ENCODE results near the gene DEK.
"Not testable (repeated sequence)": the region's sequence is repeated elsewhere in the genome, so short reads cannot be mapped to it uniquely, and the experiment has no call there.

The DEK gene

DNA sequence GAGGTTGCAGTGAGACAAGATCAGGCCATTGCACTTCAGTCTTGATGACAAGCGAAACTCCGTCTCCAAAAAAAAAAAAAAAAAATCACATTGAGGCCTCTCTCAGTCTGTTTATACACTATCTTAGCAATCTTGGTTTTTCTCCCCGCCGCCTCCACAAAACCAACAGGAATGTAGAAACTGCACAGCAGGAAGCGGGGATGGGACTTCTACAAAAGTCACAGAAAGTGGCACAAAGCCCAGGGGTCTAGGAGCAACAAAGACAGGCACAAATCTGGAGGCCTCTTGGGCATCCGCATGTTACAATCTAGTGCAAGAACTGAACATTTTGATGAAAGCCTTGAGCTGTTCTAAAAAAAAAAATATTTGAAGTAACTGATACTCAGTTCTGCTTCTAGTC is 60.5 kb downstream of the DEK start:
- DNase-seq (ENCODE audit: low read depth), result no peak

DNA sequence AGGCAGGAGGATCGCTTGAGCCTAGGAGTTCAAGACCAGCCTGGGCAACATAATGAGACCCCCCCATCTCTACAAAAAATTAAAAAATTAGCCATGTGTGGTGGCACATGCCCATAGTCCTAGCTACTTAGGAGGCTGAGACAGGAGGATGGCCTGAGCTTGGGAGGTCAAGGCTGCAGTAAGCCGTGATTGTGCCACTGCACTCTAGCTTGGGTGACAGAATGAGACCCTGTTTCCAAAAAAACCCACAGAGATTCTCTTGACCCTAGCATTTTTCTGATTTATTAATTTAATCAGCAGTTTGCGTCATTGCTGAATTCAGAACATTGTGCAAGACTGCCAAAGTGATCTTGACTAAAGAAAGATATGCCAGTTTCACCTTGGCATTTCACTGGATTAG is 72.3 kb downstream of the DEK start:
- DNase-seq (ENCODE audit: low read depth), result no peak

DNA sequence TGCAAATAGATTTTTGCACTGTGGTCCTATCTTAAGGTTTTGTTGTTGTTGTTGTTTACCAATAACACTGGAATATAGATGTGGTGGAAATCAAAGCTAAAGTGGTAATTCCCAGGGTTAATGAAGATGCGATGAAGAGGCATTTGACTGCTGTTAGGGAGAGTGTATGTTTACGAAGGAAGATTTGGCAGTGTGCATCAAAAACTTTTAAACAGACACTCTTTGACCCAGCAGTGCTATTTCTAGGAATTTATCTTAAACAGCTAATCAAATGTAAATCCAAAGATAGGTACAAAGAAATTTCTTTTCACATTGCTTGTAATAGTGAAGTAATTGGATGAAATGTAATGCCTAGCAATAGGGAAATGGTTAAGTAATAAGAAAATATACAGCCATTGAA is 75.1 kb downstream of the DEK start:
- DNase-seq (ENCODE audit: low read depth), result no peak

DNA sequence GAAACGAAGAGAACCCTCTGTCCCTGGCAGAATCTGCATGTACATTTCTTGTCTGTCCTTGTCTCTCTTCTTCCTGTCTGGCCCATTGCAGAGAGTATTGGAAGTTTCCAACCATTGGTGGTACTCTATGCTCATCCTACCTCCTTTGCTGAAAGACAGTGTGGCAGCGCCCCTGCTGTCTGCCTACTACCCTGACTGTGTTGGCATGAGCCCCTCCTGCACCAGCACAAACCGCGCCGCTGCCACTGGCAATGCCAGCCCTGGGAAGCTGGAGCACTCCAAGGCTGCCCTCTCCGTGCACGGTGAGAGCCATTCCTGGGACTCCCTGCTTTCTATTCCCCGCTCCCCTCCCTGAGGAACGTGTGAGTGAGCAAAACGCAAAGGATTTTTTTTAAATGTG is 76.6 kb downstream of the DEK start:
- no peak for DNase-seq (ENCODE audit: low read depth)

DNA sequence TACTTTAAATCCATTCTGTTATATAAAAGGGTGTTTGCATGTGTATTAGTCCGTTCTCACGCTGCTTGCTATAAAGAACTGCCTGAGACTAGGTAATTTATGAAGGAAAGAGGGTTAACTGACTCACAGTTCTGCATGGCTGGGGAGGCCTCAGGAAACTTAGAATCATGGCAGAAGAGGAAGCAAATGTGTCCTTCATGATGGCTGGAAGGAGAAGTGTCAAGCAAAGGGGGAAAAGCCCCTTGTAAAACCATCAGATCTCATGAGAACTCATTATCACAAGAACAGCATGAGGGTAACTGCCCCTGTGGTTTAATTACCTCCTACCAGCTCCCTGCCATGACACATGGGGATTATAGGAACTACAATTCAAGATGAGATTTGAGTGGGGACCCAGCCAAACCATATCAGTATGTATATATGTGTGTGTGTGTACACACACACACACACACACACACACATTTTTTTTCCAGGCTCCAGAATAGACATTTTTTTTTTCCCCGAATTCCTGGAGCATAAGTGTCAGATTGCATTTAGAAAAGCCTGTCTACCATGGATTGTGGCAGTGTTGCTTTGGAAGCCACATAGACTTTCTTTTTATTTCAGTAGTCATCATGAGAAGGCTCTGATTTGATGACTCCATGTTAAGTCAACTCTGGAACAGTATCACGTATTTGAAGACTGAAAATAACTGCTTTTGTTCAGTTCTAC is 77.6 kb downstream of the DEK start:
- no peak for DNase-seq (ENCODE audit: low read depth)

DNA sequence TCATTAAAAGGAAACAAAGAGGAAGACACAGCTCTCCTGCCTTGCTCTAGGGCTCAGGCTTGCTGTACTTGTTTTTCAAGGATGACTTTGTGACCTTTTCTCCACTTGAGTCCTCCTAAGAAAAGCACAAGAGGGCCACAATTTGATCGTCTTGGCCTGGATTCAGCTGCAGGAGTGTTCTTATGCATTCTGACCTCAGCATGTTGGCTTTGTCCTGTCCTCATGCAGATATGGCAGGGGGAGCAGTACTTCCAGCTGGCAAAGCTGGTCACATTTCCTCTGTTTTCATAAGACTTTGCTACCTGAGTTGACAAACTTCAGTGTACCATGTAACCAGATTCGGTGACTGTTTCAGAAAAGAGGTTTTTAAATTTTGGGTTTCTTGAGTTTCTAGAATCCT is 78.3 kb downstream of the DEK start:
- DNase-seq (ENCODE audit: low read depth), result no peak

DNA sequence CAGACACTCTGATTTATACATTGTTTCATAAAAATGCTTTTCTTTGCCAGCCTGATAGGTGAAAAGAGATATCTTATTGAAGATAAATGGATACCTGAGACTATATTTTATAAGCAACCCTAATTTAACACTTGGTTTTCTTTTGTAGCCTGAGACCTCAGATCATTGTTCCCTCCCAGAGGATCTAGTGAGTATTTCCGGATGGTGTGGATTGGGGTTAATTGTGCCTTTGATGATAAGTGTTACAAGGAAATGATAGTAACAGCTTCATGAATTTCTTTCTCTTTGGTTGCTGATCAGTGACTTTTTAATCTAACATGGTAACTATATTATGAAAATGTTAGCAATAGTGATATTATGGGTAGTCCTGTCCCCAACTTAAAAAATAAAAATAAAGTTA is 78.7 kb downstream of the DEK start:
- DNase-seq (ENCODE audit: low read depth), result no peak

DNA sequence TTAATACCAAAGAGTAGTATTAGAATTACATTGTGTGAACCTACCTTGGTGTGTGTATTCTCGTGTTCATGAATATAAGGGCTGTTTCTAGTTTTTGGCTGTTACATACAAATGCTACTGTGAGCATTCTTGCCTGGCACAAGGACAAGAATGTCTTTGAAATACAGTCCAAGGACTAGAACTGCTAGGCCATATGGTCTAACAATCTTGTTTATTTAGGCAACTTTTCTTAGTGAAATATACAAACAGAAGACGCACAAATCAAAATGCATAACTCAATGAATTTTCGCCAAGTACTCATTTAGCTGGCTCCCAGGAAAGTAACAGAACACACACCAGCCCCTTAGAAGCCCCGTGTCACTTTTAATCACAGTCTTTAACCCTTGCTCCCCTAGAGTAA is 80.6 kb downstream of the DEK start:
- DNase-seq (ENCODE audit: low read depth), result no peak

DNA sequence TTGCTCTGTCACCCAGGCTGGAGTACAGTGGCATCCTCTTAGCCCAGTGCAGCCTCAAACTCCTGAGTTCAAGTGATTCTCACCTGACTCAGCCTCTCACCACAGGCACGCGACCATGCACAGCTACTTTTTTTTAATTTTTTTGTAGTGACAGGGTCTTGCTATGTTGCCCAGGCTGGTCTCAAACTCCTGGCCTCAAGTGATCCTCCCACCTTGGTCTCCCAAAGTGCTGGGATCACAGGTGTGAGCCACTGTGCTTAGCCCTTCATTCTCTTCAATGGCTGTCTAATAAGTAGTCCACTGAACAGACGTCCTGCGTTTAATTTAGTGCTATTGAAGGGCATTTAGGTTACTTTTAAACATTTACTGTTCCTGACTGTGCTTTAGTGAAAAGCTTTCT is 81.8 kb downstream of the DEK start:
- no peak for DNase-seq (ENCODE audit: low read depth)

DNA sequence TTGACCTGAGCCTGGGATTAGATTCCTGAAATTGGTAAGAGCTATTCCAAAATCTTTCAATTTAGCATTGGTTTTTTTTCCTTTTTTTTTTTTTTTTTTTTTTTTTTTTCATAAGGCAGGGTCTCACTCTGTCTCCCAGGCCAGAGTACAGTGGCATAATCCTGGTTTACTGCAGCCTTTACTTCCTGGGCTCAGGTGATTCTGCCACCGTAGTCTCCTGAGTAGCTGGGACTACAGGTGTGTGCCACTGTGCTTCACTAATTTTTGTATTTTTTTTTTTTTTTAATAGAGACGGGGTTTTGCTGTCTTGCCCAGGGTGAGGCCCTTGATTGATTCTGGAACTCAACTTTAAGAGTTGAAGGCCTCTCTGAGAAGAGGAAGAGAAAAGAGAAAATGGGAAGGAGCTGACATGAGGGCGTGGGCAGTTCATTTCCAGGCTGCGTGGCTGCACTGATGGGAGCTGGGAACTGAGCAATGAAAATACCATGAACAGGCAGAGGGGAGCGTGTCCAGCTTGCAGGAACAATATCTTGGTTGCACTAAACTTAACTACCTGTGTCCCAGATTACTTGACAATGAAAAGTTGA is 84.5 kb downstream of the DEK start:
- no peak for DNase-seq (ENCODE audit: low read depth)

DNA sequence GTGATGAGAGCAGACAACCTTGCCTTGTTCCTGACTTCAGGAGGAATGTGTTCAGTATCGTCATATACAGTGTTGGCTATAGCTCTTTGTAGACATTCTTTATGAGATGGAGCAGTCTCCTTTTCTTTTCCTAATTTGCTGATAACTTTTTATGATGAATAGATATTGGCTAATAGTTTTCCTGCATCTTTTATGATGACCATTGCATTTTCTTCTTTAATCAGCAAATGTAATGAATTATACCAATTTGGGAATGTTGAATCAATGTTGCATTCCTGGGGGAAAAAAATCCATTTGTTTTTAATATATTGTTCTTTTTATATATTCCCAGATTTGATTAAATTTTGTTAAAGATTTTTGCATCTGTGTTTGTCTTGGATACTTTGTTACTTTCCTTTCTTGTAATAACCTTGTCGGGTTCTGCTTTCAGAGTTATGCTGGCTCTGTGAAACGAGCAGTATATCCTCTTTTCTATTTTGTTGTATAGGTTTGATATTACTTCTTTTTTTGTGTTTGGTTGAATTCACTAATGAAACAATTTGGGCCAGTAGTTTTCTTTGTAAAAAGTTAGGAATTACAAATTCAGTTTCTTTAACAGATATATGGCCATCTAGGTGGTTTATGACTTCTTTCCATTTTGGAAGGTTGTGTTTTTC is 85.2 kb downstream of the DEK start:
- no peak for DNase-seq (ENCODE audit: low read depth)

DNA sequence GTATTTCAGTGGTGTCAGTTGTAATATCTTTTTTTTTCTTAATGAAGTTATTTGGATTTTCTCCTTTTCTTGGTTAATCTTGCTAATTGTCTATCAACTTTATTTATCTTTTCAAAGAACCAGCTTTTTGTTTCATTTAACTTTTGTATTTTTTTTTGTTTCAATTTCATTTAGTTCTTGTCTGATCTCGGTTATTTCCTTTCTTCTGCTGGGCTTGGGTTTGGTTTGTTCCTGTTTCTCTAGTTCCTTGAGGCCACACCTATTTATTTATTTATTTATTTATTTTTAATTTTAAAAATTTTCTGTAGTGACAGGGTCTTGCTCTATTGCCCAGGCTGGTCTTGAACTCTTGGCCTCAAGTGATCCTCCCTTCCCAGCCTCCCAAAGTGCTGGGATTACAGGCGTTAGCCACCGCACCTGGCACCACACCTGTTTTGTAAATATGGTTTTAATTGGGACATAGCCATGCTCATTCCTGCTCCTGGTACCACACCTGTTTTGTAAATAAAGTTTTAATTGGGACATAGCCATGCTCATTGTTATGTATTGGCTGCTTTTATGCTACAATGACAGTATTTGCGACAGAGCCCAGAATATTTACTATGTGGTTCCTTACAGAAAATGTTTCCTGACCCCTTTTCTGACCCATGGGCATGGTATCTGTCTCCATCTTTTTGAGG is 86.9 kb downstream of the DEK start:
- DNase-seq (ENCODE audit: low read depth), result no peak

DNA sequence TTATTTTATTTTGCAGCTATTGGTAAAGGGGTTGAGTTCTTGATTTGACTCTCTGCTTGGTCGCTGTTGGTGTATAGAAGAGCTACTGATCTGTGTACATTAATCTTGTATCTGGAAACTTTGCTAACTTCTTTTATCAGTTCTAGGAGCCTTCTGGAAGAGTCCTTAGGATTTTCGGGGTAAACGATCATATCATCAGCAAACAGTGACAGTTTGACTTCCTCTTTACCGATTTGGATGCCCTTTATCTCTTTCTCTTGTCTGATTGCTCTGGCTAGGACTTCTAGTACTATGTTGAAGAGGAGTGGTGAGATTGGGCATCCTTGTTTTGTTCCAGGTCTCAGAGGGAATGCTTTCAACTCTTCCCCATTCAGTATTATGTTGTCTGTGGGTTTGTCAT is 88.1 kb downstream of the DEK start:
- not testable (repeated sequence) for DNase-seq (ENCODE audit: low read depth)

Measured in CMK (cell line).